CD14-positive monocyte (primary cell): Measurements from ENCODE around the gene EDRF1. TPM values are rescaled to one million over a fixed set of nuclear protein-coding genes. Genes with fewer than 3 reads are reported as not detected.

Experiments
- DNase-seq, 3 donors: peaks; one replicate each; pipeline ENCODE4 v3.0.0-alpha.2; 2011 to 2022
- H2AFZ ChIP-seq: 2 replicates; pipeline ENCODE4 v1.6.0; 2012; ENCODE audit warnings: mild to moderate bottlenecking, low read depth, low read length, inconsistent platforms; ENCODE audit not compliant: insufficient read depth, poor library complexity, severe bottlenecking
- H3K27ac ChIP-seq, 2 donors: 1 replicate in 1 of 2; 2 replicates in 1 of 2; pipeline ENCODE4 v1.5.1; 2012 to 2013; ENCODE audit warnings: low read length in 2 of 2, control low read depth in 1 of 2, inconsistent platforms in 1 of 2, low read depth in 1 of 2, mild to moderate bottlenecking in 1 of 2
- H3K27me3 ChIP-seq, 2 donors: one replicate each; pipeline versions ENCODE4 v1.6.0 to v1.6.1; 2011 to 2013; ENCODE audit warnings: low read length in 2 of 2; ENCODE audit not compliant: control insufficient read depth in 2 of 2, insufficient read depth in 2 of 2
- H3K36me3 ChIP-seq, 2 donors: replicated peaks in 1 of 2; 1 replicate in 1 of 2; 2 replicates in 1 of 2; pipeline versions ENCODE4 v1.5.1 to v1.6.1; 2012 to 2013; ENCODE audit warnings: low read length in 2 of 2, control low read depth in 1 of 2, inconsistent platforms in 1 of 2, mild to moderate bottlenecking in 1 of 2; ENCODE audit not compliant: insufficient read depth in 2 of 2, control insufficient read depth in 1 of 2
- H3K4me1 ChIP-seq, 2 donors: 1 replicate in 1 of 2; 2 replicates in 1 of 2; pipeline versions ENCODE4 v1.5.1 to v1.6.1; 2012 to 2013; ENCODE audit warnings: low read length in 2 of 2, control low read depth in 1 of 2, inconsistent platforms in 1 of 2, mild to moderate bottlenecking in 1 of 2, moderate library complexity in 1 of 2; ENCODE audit not compliant: insufficient read depth in 2 of 2, control insufficient read depth in 1 of 2
- H3K4me2 ChIP-seq: replicated peaks from 2 replicates; pipeline ENCODE3; 2012; ENCODE audit warnings: low read length, moderate library complexity, mild to moderate bottlenecking; ENCODE audit not compliant: poor library complexity, severe bottlenecking; ENCODE audit errors: extremely low read depth
- H3K4me3 ChIP-seq, 3 experiments: fragments of 200-600 bp in 1 of 3; sonication (generic) in 1 of 3; replicated peaks in 1 of 3; 1 replicate in 2 of 3; 2 replicates in 1 of 3; pipeline ENCODE4 v1.5.1; 2011 to 2013; ENCODE audit warnings: low read length in 3 of 3, mild to moderate bottlenecking in 3 of 3, control low read depth in 2 of 3, low read depth in 2 of 3, inconsistent platforms in 1 of 3, moderate library complexity in 1 of 3
- H3K79me2 ChIP-seq: 2 replicates; pipeline ENCODE4 v1.6.0; 2012; ENCODE audit warnings: mild to moderate bottlenecking, control low read depth, inconsistent platforms, low read length, moderate library complexity; ENCODE audit not compliant: insufficient read depth
- H3K9ac ChIP-seq: 2 replicates; pipeline ENCODE4 v1.6.0; 2017; ENCODE audit warnings: low read length, mild to moderate bottlenecking; ENCODE audit not compliant: insufficient read depth, poor library complexity, severe bottlenecking
- H3K9me3 ChIP-seq, 2 donors: replicated peaks in 1 of 2; 1 replicate in 1 of 2; 2 replicates in 1 of 2; pipeline versions ENCODE4 v1.5.1 to v1.6.1; 2012 to 2013; ENCODE audit warnings: low read length in 2 of 2, control low read depth in 1 of 2; ENCODE audit not compliant: control insufficient read depth in 1 of 2, insufficient read depth in 1 of 2
- H4K20me1 ChIP-seq: 2 replicates; pipeline ENCODE4 v1.6.0; 2012; ENCODE audit warnings: mild to moderate bottlenecking, low read length, control low read depth, moderate library complexity; ENCODE audit not compliant: insufficient read depth
- H3K27ac Mint-ChIP-seq, 7 donors: one replicate each; pipeline ENCODE4 v1.8.0; 2020; ENCODE audit warnings: mild to moderate bottlenecking in 7 of 7, mixed read lengths in 7 of 7, moderate library complexity in 6 of 7, inconsistent platforms in 2 of 7
- H3K27me3 Mint-ChIP-seq, 3 donors: one replicate each; pipeline ENCODE4 v1.8.0; 2021 to 2022; ENCODE audit warnings: low read depth in 3 of 3, mild to moderate bottlenecking in 3 of 3, mixed read lengths in 3 of 3, moderate library complexity in 3 of 3, inconsistent platforms in 1 of 3
- H3K36me3 Mint-ChIP-seq, 2 donors: one replicate each; pipeline ENCODE4 v1.8.0; 2020; ENCODE audit warnings: mixed read lengths in 2 of 2, inconsistent platforms in 1 of 2, mild to moderate bottlenecking in 1 of 2
- H3K4me1 Mint-ChIP-seq: one replicate; pipeline ENCODE4 v1.8.0; 2020; ENCODE audit warnings: mild to moderate bottlenecking, mixed read lengths
- H3K4me3 Mint-ChIP-seq, 2 donors: one replicate each; pipeline ENCODE4 v1.8.0; 2020; ENCODE audit warnings: mild to moderate bottlenecking in 2 of 2, mixed read lengths in 2 of 2, moderate library complexity in 1 of 2
- H3K9me3 Mint-ChIP-seq, 7 donors: one replicate each; pipeline ENCODE4 v1.8.0; 2020 to 2022; ENCODE audit warnings: mixed read lengths in 7 of 7, mild to moderate bottlenecking in 6 of 7, moderate library complexity in 6 of 7, inconsistent platforms in 2 of 7
- CTCF ChIP-seq: fragments of 200-600 bp; IDR thresholded peaks from one replicate; pipeline ENCODE4 v1.8.0; 2022; ENCODE audit warnings: antibody characterized with exemption, mild to moderate bottlenecking
- WGBS: methylation state at CpG from one replicate; pipeline ENCODE4 v1.1.5; 2013; ENCODE audit warnings: missing lambda C conversion rate; ENCODE audit not compliant: insufficient coverage; 5-methylcytosine and 5-hydroxymethylcytosine counted together
- intact Hi-C, 2 donors: fragments of 100-400 bp; cut with micrococcal nuclease; formaldehyde crosslinking; loops; one replicate each; pipeline versions ENCODE4 v1.15.0 to v1.15.1; 2023
- polyA plus RNA-seq, 3 donors: library from polyadenylated mRNA; depleted of rRNA in 1 of 3; unstranded in 2 of 3; stranded (reverse) in 1 of 3; fragments of 300-500 nt in 2 of 3; fragments of >200 nt in 1 of 3; fragmentation: Illumina TruSeq in 2 of 3; gene quantifications; 1 replicate in 2 of 3; 2 replicates in 1 of 3; pipeline ENCODE4 v1.2.3, GENCODE V29; 2012 to 2021

The EDRF1 gene
- polyA plus RNA-seq, 3 donors, result 4.6 to 21.4 (median 5.3) TPM

- no peaks in the 10 kb centered on the region for H3K9me3 Mint-ChIP-seq
- intact Hi-C loops, result no loop called here
These were observed 77.9 kb downstream of the EDRF1 start for GRCh38 chr10:125797424-125797823.

GRCh38 chr10:125797994-125798662, 78.6 kb downstream of the EDRF1 start:
- Mint-ChIP-seq H3K4me1 (no peaks in the 10 kb centered on the region), H3K27me3 (peaks cover 0 to 2% (median 0%) of the 10 kb centered on the region in 3 donors), H3K9me3 (no peaks in the 10 kb centered on the region), H3K4me3 (no peak overlapping the region), H3K27ac (peak overlapping the region in 1 of 7 donors; percentile 5), H3K36me3 (peaks cover 46 to 52% of the 10 kb centered on the region in 2 donors)
- H3K9me3 ChIP-seq, result no peaks in the 10 kb centered on the region
- no peaks in the 10 kb centered on the region for H4K20me1 ChIP-seq
- no peaks in the 10 kb centered on the region for H3K27me3 ChIP-seq
- no peak for TF ChIP-seq CTCF
- intact Hi-C loops, result no loop called here
- no peak overlapping the region for H3K27ac ChIP-seq
- no peak overlapping the region for H3K9ac ChIP-seq
- no peaks in the 10 kb centered on the region for H3K4me1 ChIP-seq
- H3K4me3 ChIP-seq, result no peak overlapping the region
- no peaks in the 10 kb centered on the region for H3K79me2 ChIP-seq
- no peak overlapping the region for H3K4me2 ChIP-seq
- H3K36me3 ChIP-seq, result peaks cover 24 to 83% of the 10 kb centered on the region in 2 donors
- 88% methylated on average over 4 of the region's 5 CpGs for WGBS
- no peak for DNase-seq
- H2AFZ ChIP-seq, result no peak overlapping the region

More at GRCh38 chr10:125797424-125797823, 77.9 kb downstream of the EDRF1 start:
- peaks cover 47 to 53% of the 10 kb centered on the region in 2 donors for H3K36me3 Mint-ChIP-seq
- H3K9me3 ChIP-seq, result no peaks in the 10 kb centered on the region
- no peak overlapping the region for H3K9ac ChIP-seq
- WGBS, result 91% methylated on average over 4 of the region's 8 CpGs
- no peak overlapping the region for H3K4me2 ChIP-seq
- no peaks in the 10 kb centered on the region for H4K20me1 ChIP-seq
- H3K79me2 ChIP-seq, result no peaks in the 10 kb centered on the region
- no peak overlapping the region for H3K27ac ChIP-seq
- TF ChIP-seq CTCF, result no peak
- peaks cover 27 to 84% of the 10 kb centered on the region in 2 donors for H3K36me3 ChIP-seq
- no peak overlapping the region for H3K4me3 Mint-ChIP-seq
- H3K4me3 ChIP-seq, result no peak overlapping the region
- H3K4me1 Mint-ChIP-seq, result no peaks in the 10 kb centered on the region
- peaks cover 0 to 2% (median 0%) of the 10 kb centered on the region in 3 donors for H3K27me3 Mint-ChIP-seq
- no peaks in the 10 kb centered on the region for H3K4me1 ChIP-seq
- no peak for DNase-seq
- H3K27ac Mint-ChIP-seq, result peak overlapping the region in 2 of 7 donors; percentile 23 to 64
- no peaks in the 10 kb centered on the region for H3K27me3 ChIP-seq
- H2AFZ ChIP-seq, result no peak overlapping the region
